Vagina (tissue), 2 donors: ENCODE data around the gene LAMA2.

Experiments used
- CTCF ChIP-seq, 3 experiments: fragments of 450-650 bp in 2 of 3; fragments of 200-600 bp in 1 of 3; sonication (generic) in 1 of 3; IDR thresholded peaks; one replicate each; pipeline ENCODE4 v1.5.1; 2017 to 2019; ENCODE audit warnings: antibody characterized with exemption in 3 of 3, mild to moderate bottlenecking in 2 of 3, moderate library complexity in 2 of 3
- POLR2A ChIP-seq, 2 donors: fragments of 450-650 bp; IDR thresholded peaks; one replicate each; pipeline ENCODE4 v1.6.1; 2017; ENCODE audit warnings: antibody characterized with exemption in 2 of 2, mild to moderate bottlenecking in 2 of 2, moderate library complexity in 2 of 2

- TF ChIP-seq CTCF (IDR thresholded peaks at IDR 0.05), result no peak
- no peak for TF ChIP-seq POLR2A (IDR thresholded peaks at IDR 0.05)
Measured at GRCh38 chr6:129489215-129489765, 606.4 kb downstream of the LAMA2 start.
